Measurements from ENCODE around the gene SLC6A1.

The SLC6A1 gene

GRCh38 chr3:10993729-10994065, 1.1 kb downstream of the SLC6A1 start:
- no peak for DNase-seq (ENCODE audit: low read depth, low spot score)

GRCh38 chr3:10994306-10994705, 1.8 kb downstream of the SLC6A1 start:
- DNase-seq (ENCODE audit: low read depth, low spot score), result no peak

DNA sequence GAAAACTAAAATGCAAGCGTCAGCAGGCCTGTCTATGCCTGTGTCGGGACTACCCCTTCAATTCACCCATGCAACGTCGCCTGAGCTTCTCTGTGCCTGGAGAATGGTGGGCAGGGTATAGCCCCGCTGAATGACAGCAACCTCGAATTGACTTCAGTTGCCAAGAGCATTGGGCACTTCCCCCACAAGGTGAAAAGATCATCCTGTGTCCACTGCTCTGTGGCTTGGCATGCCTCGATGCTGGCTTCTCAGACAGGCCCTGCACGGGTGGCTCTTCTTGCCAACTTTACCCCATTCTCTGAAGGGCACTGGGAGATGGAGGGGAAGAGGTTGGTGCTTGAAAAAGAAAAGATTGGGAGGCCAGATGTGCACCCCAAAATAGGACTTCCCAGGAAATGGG, 3.3 kb downstream of the SLC6A1 start:
- no peak for DNase-seq (ENCODE audit: low read depth, low spot score)

DNA sequence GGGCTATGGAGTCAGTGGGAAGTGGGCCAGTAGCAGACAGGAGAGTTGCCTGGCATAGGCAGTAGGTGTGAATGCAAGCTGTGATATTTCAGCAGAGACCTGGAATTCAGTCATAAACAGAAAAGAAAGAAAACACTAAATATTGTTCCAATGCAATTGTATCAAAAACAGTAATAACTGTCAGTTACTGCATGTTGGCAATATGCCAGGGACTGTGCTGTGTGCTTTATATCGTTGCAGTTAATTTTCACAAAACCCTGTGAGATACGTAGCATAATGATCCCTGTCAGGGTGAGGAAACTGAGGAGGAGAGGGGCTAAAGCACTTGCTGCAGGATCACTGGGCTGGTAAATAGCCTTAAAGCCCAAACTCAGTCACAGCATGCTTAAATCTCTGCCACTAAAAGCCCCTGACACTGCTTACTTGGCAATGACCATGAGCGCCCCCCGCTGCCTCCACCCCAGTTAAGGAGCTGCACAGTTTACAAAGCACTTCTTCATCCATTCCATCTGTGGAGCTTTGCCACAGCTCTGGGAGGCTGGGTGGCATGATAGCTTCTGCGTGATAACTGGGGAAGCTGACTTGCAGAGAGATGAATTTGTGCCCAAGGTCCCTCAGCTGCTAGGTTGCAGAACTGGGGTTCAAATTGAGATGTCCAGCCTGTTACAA, 3.9 kb downstream of the SLC6A1 start:
- DNase-seq (ENCODE audit: low read depth, low spot score), result no peak

DNA sequence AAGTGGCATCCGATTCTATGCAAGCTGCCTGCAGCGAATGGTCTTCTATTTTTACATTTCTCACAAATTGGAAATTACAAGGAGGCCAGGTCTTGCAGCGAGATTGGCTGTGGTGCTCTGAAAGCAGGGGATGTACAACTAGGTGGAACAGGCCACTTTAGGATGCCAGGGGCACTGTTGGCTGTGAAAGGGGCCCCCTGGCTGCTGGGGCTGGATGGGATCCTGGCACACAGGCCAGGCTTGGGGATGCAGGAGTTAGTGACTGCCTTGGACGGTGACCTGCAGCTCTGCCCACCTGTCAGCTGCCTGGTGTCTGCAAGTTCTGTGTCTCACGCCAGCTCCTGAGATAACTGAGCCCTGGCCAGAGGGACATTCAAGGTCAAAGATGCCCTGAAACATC, 4.6 kb downstream of the SLC6A1 start:
- DNase-seq (ENCODE audit: low read depth, low spot score), result no peak

GRCh38 chr3:10998542-10998941, 6.0 kb downstream of the SLC6A1 start:
- DNase-seq (ENCODE audit: low read depth, low spot score), result no peak

DNA sequence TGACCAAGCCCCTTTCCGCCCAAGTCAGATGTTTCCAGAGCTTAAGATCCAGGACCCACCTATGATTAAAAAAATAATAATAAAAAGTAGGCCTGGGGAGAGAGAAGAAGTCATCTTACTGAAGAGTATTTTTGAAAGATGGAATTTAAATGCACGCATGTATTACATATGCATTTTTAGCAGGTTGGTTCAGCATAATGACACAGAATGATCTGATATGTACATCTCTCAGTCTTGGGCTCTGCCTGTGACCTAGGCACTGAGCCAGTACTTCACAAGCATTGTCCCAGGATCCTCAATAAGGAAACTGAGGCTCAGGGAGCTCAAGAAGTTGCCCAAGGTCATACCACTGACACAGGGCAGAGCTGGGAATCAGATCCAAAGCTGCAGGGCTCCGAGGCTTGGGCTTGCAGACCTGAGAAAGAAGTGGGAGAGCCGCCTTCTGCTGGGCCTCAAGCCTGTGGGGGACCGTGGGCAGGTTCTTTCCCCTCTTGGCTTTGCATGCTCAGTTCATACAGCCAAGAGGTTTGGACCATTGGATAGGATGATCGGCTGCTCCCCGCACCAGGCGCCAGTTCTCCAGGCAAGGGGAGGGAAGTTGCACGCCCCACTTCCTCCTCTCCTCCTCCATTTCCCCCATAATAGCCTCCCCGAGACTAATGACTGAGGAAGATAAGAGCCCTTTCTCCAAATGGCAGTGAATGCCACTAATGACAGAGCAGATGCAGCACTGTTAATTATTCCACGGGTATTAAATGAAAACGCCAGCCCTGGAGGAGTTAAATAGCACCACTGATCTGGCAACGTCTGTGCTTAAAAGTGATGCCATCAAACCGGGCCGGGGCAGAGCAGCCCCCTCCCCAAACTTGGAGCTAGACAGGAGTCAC, 6.9 kb downstream of the SLC6A1 start:
- DNase-seq (ENCODE audit: low read depth, low spot score), result no peak

DNA sequence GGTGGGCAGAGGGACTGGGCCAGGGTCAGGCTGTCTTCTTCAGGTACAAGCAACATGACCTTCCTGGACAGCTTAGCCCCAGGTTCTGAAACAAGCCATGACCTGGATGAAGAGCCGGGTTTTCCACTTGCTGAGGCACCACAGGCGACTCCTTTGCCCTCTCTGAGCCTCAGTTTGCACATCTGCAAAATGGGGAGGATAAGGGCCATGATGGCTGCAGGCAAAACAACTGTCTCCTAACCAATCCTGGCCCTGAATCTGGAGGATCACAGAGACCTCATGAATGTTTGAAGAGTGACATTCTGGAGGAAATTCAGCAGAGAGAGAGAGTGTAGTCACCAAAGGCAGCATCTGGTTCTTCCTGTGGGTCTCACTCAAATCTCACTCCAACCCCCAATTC, 8.0 kb downstream of the SLC6A1 start:
- no peak for DNase-seq (ENCODE audit: low read depth, low spot score)

DNA sequence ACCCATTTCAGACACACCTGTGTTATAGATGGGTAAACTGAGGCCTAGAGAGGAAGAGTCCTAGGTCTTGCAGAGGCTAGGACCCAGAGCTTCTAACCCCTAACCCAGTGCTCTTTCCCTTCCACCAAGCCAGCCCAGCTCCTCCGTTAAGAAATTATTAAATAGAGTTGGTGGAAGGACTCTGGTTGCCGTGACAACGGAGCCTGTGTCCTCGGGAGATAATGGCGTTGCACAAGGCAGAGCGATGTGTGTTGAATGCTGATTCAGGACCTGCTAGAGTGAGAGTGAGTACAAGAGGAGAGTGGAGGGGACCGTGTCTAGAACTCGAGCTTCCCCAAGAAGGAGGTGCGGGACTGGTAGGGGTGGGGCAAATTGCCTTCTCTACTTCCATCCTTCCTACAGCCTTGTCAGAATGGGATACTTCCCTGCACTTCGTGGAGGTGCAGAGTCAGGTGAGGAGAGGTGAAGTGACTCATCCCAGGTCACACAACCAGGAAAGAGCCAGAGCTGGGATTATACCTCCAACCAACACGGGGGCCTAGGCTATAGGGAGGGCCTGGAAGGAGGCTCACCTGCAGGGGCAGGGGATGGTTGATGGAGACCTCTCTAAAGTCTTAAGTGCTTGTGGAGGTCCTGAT, 8.6 kb downstream of the SLC6A1 start:
- DNase-seq (ENCODE audit: low read depth, low spot score), result no peak

- no peak for DNase-seq (ENCODE audit: low read depth, low spot score)
Observed at GRCh38 chr3:11001658-11002021, 9.1 kb downstream of the SLC6A1 start.

DNA sequence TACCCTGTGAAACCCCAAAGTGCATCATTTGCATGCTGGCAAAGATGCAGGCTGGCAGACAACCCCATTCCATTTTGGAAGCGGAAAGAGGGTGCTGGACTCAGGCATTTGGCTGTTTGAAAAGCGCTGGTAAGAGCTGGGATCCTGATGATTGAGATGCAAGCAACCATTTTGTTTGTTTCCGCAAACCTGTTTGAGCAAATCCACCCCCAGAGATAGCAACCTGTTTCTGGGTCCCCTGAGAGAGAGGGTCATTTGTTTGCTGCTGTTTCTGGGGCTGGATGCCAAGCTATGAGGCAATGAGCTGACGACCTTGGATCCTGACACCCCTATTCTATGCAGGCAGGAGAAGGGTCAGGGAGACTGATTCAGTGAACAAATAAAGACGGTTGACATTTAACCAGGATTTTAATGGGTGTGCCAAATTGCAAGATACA, 9.8 kb downstream of the SLC6A1 start:
- no peak for DNase-seq (ENCODE audit: low read depth, low spot score)

DNA sequence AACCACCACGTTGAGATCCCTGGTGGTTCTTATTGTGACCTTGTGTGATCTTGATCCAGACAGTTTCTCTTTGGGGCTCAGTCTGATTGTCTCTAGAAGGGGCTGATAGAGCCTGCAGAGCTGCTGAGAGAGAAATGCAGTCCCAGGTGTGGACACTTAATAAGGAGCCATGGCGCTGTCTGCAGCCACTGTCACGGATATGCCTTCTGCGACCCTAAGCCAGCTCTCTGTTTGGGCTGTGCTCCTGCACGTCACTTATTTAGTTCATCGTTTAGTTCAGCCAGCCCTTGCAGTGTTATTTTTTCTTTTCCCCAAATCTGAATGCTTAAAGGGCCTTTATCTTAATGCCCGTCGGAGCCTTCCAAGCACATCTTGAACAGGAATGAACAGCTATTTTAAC, 12.0 kb downstream of the SLC6A1 start:
- no peak for DNase-seq (ENCODE audit: low read depth, low spot score)

DNA sequence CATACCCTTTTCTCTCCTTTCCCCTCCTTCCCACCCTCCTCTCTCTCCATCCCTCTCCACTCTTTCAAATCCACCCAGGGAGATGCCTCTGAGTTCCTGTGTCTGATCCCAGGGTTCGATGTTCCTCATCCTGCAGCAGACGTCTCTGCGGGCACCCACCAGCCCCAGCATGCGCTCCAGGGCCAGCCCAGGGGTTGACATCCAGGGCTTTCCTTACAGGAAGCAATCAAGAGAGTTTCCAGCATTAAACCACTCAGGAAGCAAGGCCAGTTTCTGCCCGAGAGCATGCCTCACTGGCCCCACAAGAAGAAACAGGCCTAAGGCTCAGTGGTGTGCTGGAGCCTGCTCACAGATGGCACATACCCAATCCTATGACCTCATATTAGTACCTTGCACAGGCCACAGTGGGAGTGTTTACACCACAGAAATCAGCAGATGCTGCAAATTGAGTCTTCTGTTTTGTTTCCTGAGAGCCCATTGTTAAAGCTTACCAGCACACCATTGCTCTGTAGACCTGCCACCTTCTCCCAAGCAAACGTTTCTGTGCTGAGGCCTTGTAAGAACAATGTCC, 13.2 kb downstream of the SLC6A1 start:
- DNase-seq (ENCODE audit: low read depth, low spot score), result no peak

- no peak for DNase-seq (ENCODE audit: low read depth, low spot score)
Observed at GRCh38 chr3:11006986-11007933, 14.7 kb downstream of the SLC6A1 start.

DNA sequence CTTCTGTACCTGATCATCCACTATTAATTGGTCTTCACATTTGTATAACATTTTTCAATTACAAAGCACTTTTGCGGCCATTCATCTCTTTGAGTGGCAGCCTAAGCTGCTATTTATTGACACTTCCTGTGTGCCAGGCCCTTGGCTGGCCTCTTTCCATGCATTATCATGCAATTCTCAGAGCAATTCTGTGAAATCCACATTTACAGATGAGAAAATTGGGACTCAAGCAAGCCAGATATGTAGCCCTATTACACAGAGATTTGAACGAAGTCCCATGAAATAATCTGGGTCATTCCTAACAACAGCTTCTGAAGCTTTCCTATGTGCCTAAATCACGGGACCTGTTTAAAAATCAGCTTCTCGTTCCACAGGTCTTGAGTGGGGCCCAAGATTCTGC, 17.4 kb downstream of the SLC6A1 start:
- DNase-seq (ENCODE audit: low read depth, low spot score), result no peak

- DNase-seq (ENCODE audit: low read depth, low spot score), result no peak
Observed at GRCh38 chr3:11010426-11011165, 18.0 kb downstream of the SLC6A1 start.

DNA sequence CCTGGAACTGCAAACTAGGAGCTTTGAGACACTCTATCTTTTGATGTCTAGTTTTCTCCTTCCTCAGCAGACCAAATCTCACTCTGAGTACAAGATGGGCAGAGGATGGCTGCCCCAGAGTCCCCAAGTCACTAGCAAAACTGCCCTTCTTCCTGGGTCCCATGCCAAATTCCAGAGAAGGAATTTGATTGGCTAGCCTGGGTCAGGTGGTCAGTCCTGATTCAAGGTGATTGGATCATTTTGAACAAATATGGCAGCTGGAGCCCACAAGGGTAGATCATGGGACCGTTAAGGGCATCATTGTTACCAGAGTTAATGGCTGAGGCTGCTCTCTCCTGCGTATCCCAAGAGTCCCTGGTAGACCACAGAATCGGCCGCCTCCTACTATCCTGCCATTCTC, 21.7 kb downstream of the SLC6A1 start:
- DNase-seq (ENCODE audit: low read depth, low spot score), result no peak

- no peak for DNase-seq (ENCODE audit: low read depth, low spot score)
Observed at GRCh38 chr3:11014752-11015151, 22.2 kb downstream of the SLC6A1 start.

GRCh38 chr3:11015369-11015768, 22.8 kb downstream of the SLC6A1 start:
- DNase-seq (ENCODE audit: low read depth, low spot score), result no peak

GRCh38 chr3:11016727-11017126, 24.2 kb downstream of the SLC6A1 start:
- no peak for DNase-seq (ENCODE audit: low read depth, low spot score)

Measured in smooth muscle cell of the brain vasculature (primary cell).